K562 (cell line): ENCODE measurements around the gene PCF11. TPM values are rescaled to one million over a fixed set of nuclear protein-coding genes. Genes with fewer than 3 reads are reported as not detected.

Source experiments
- BCLAF1 ChIP-seq, 2 experiments: fragments of 450-650 bp in 1 of 2; IDR thresholded peaks; 2 replicates each; pipeline ENCODE4 v1.6.1; 2011 to 2017; ENCODE audit warnings: low read depth in 2 of 2, antibody characterized with exemption in 1 of 2, borderline replicate concordance in 1 of 2, low read length in 1 of 2, mild to moderate bottlenecking in 1 of 2, mixed read lengths in 1 of 2; ENCODE audit not compliant: control insufficient read depth in 1 of 2
- CBFA2T2 ChIP-seq: fragments of 450-650 bp; conservative IDR thresholded peaks from 2 replicates; pipeline ENCODE4 v1.6.1; 2017; ENCODE audit warnings: mild to moderate bottlenecking
- CCAR2 ChIP-seq: fragments of 200-400 bp; formaldehyde crosslinking; IDR thresholded peaks from 2 replicates; pipeline ENCODE4 v1.6.1; 2017; ENCODE audit warnings: mild to moderate bottlenecking, low read depth, low read length
- FOXK1 ChIP-seq: sonication (generic); formaldehyde crosslinking; IDR thresholded peaks from 2 replicates; pipeline ENCODE4 v1.8.0; 2022; ENCODE audit warnings: missing genetic modification reagents, mild to moderate bottlenecking, borderline replicate concordance
- LCOR ChIP-seq: sonication (generic); formaldehyde crosslinking; IDR thresholded peaks from 2 replicates; pipeline ENCODE4 v1.8.0; 2022; ENCODE audit warnings: mild to moderate bottlenecking, missing genetic modification reagents
- MEF2D ChIP-seq: conservative IDR thresholded peaks from 2 replicates; pipeline ENCODE4 v1.6.1; 2016; ENCODE audit warnings: low read depth, missing genetic modification characterization, missing compliant biosample characterization
- TBL1XR1 ChIP-seq, 2 experiments: IDR thresholded peaks; 2 replicates each; pipeline ENCODE4 v1.6.1; 2012; ENCODE audit warnings: improper control_type of control experiment in 2 of 2, low read length in 2 of 2, mild to moderate bottlenecking in 1 of 2
- ZBTB1 ChIP-seq: sonication (generic); formaldehyde crosslinking; IDR thresholded peaks from 2 replicates; pipeline ENCODE4 v1.8.1; 2023; ENCODE audit warnings: missing genetic modification reagents, low read depth, mild to moderate bottlenecking, borderline replicate concordance
- ZMIZ1 ChIP-seq, 2 experiments: fragments of 150-350 bp in 1 of 2; IDR thresholded peaks; 2 replicates each; pipeline ENCODE4 v1.6.1; 2012 to 2016; ENCODE audit warnings: low read depth in 2 of 2, low read length in 2 of 2, mild to moderate bottlenecking in 1 of 2, moderate library complexity in 1 of 2
- ZNF124 ChIP-seq: sonication (generic); formaldehyde crosslinking; IDR thresholded peaks from 2 replicates; pipeline ENCODE4 v1.8.1; 2022; ENCODE audit warnings: missing genetic modification reagents
- polyA plus RNA-seq, 8 experiments: library from polyadenylated mRNA; depleted of rRNA in 4 of 8; stranded (reverse) in 5 of 8; unstranded in 3 of 8; fragments of >200 nt; fragmentation: Nextera tagmentation in 2 of 8; fragmentation: Illumina TruSeq in 1 of 8; extraction: Ambion mirVana in 2 of 8; extraction: Trizol in 1 of 8; gene quantifications; 2 replicates each; pipeline versions ENCODE4 v1.2.1 to v1.2.3, GENCODE V29; 2011 to 2014; ENCODE audit warnings: inconsistent platforms in 1 of 8, missing spikeins in 1 of 8
- total RNA-seq, 7 experiments: library from RNA; depleted of rRNA in 6 of 7; stranded (reverse); fragments of >200 nt in 6 of 7; fragmentation: Illumina TruSeq in 2 of 7; extraction: Trizol in 2 of 7; gene quantifications; 2 replicates each; pipeline versions ENCODE4 v1.2.1 to v1.2.3, GENCODE V29; 2011 to 2021; ENCODE audit warnings: low replicate concordance in 1 of 7

The PCF11 gene
- total and polyA plus RNA-seq, 9 of the 15 experiments (the other 6 are each of a cell fraction or from before 2014, with no cell fraction given): 9.3 to 91.6 (median 54.4) TPM

GRCh38 chr11:83156144-83156995, 561 bp upstream of the PCF11 start (continued):
- no peak; the same call in 1 of the 2 replicates for TF ChIP-seq LCOR (CRISPR knock-in tag)
- TF ChIP-seq FOXK1 (CRISPR knock-in tag): no peak
- no peak for TF ChIP-seq CCAR2
- TF ChIP-seq MEF2D (tag): no peak
- no peak for TF ChIP-seq ZNF124 (CRISPR knock-in tag)
- TF ChIP-seq CBFA2T2: no peak
- no peak for TF ChIP-seq BCLAF1 (IDR thresholded peaks at IDR 0.05; ENCODE audit: borderline replicate concordance in 1 of 2, control insufficient read depth in 1 of 2, low read depth in 2 of 2, low read length in 1 of 2)
- no peak for TF ChIP-seq ZMIZ1 (IDR thresholded peaks at IDR 0.05; ENCODE audit: low read depth in 2 of 2, low read length in 2 of 2)
- no peak for TF ChIP-seq TBL1XR1 (IDR thresholded peaks at IDR 0.05; ENCODE audit: low read length in 2 of 2)
- no peak for TF ChIP-seq ZBTB1 (CRISPR knock-in tag)
